Measurements from ENCODE around the gene ATG101. TPM values are rescaled to one million over a fixed set of nuclear protein-coding genes. Genes with fewer than 3 reads are reported as not detected.

The ATG101 gene
- polyA plus RNA-seq, 4 donors = 24.8 to 31.0 (median 28.3) TPM

Other genes with a start within 250 kb of the ATG101 start
- 1 to 10 TPM; 2.3 to 7.1 (median 5.2) TPM for gene FIGNL2, start 221.3 kb upstream of the ATG101 start, polyA plus RNA-seq (ENCODE audit: insufficient read length in 4 of 4)
- gene ANKRD33, start 181.9 kb upstream of the ATG101 start, polyA plus RNA-seq (ENCODE audit: insufficient read length in 4 of 4) = under 1 TPM; 0.21 to 0.48 (median 0.28) TPM
- 10 to 100 TPM; 29.8 to 41.5 (median 35.7) TPM for gene ACVRL1, start 162.5 kb upstream of the ATG101 start, polyA plus RNA-seq (ENCODE audit: insufficient read length in 4 of 4)
- gene ACVR1B, start 118.3 kb upstream of the ATG101 start, polyA plus RNA-seq (ENCODE audit: insufficient read length in 4 of 4) = 10 to 100 TPM; 53.1 to 62.0 (median 55.7) TPM
- 10 to 100 TPM; 15.6 to 22.3 (median 19.4) TPM for gene TAMALIN, start 63.0 kb upstream of the ATG101 start, polyA plus RNA-seq (ENCODE audit: insufficient read length in 4 of 4)
- 10 to 100 TPM in 3 of 4 donors, 1 to 10 TPM in 1; 8.9 to 40.7 (median 18.3) TPM for gene NR4A1, start 18.5 kb upstream of the ATG101 start, polyA plus RNA-seq (ENCODE audit: insufficient read length in 4 of 4)
- gene SMIM41, start 9.7 kb downstream of the ATG101 start, polyA plus RNA-seq (ENCODE audit: insufficient read length in 4 of 4) = under 1 TPM; 0.27 to 0.70 (median 0.41) TPM
- 1 to 10 TPM in 3 of 4 donors, under 1 TPM in 1; 0.97 to 1.1 (median 1.0) TPM for gene KRT80, start 122.0 kb downstream of the ATG101 start, polyA plus RNA-seq (ENCODE audit: insufficient read length in 4 of 4)
- gene KRT7, start 163.3 kb downstream of the ATG101 start, polyA plus RNA-seq (ENCODE audit: insufficient read length in 4 of 4) = 100 to 1,000 TPM in 1 of 4 donors, 10 to 100 TPM in 3; 61.8 to 110 (median 77.3) TPM
- under 1 TPM in 2 of 4 donors, not detected in 2; 0.08 to 0.25 TPM for gene KRT86, start 204.7 kb downstream of the ATG101 start, polyA plus RNA-seq (ENCODE audit: insufficient read length in 4 of 4)
- not detected for gene KRT81, start 221.6 kb downstream of the ATG101 start, polyA plus RNA-seq (ENCODE audit: insufficient read length in 4 of 4)

Measured in left renal cortex interstitium (tissue), 4 donors.